ENCODE data around the gene RTBDN.
"Not testable (repeated sequence)": the region's sequence is repeated elsewhere in the genome, so short reads cannot be mapped to it uniquely, and the experiment has no call there.

The RTBDN gene

DNA sequence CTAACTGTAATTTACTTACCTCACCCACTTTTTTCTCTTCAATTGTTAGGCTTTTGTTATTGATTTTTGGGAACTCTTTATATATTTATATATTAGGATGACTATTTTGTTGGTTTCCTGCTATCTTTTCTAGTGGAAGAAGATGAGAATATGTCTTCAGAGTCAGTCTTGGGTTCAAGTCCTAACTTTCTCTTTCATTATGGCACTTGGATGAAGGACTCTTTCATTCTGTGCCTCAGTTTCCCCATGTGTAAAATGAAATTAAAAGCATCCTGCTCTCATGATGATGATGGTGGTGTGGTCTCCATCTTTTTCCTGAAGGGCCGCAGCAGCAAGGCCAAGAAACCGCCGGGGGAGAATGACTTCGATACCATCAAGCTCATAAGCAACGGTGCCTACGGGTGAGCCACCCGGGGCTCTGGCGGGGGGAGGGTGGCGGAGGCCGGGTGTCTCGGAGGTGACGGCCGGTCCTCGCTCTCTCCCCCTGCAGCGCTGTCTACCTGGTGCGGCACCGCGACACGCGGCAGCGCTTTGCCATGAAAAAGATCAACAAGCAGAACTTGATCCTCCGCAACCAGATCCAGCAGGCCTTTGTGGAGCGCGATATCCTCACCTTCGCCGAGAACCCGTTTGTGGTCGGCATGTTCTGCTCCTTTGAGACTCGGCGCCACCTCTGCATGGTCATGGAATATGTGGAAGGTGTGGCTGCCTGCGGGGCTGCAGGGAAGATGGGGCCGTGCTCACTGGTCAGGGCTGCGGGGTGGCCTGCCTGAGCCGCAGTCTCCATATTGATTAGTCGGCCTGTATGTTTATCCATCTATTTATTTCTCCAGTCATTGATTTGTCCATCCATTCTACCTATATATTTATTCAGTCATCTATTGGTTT is 23.9 kb upstream of the RTBDN start:
- CTCF ChIA-PET = interaction anchor here (0.7 kb wide), 1 partner anchor 10 kb away, joined by 3 read pairs; no protein-coding TSS in a partner anchor
- no peak for DNase-seq (ENCODE audit: extremely low spot score)
- POLR2A ChIA-PET = no interaction called here
- TF ChIP-seq, protein P1, sequence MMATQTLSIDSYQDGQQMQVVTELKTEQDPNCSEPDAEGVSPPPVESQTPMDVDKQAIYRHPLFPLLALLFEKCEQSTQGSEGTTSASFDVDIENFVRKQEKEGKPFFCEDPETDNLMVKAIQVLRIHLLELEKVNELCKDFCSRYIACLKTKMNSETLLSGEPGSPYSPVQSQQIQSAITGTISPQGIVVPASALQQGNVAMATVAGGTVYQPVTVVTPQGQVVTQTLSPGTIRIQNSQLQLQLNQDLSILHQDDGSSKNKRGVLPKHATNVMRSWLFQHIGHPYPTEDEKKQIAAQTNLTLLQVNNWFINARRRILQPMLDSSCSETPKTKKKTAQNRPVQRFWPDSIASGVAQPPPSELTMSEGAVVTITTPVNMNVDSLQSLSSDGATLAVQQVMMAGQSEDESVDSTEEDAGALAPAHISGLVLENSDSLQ (IDR thresholded peaks at IDR 0.05) = no peak
- TF ChIP-seq SP1 (IDR thresholded peaks at IDR 0.05) (no peak), ELF4 (IDR thresholded peaks at IDR 0.05) (no peak), L3MBTL2 (conservative IDR thresholded peaks at IDR 0.05) (no peak), TARDBP (IDR thresholded peaks at IDR 0.05) (no peak), CTBP1 (IDR thresholded peaks at IDR 0.05; ENCODE audit: borderline replicate concordance) (no peak), NFRKB (IDR thresholded peaks at IDR 0.05) (no peak), BHLHE40 (IDR thresholded peaks at IDR 0.05; ENCODE audit: borderline replicate concordance) (no peak), FOXM1 (IDR thresholded peaks at IDR 0.05; ENCODE audit: borderline replicate concordance) (no peak), ZNF384 (IDR thresholded peaks at IDR 0.05) (no peak), LEF1 (IDR thresholded peaks at IDR 0.05; ENCODE audit: borderline replicate concordance) (no peak), ARNT (IDR thresholded peaks at IDR 0.05) (no peak), SUZ12 (IDR thresholded peaks at IDR 0.05) (no peak), FOXK2 (IDR thresholded peaks at IDR 0.05) (no peak), HDGF (IDR thresholded peaks at IDR 0.05; ENCODE audit: borderline replicate concordance) (no peak), FOXA1 (IDR thresholded peaks at IDR 0.05) (no peak)

DNA sequence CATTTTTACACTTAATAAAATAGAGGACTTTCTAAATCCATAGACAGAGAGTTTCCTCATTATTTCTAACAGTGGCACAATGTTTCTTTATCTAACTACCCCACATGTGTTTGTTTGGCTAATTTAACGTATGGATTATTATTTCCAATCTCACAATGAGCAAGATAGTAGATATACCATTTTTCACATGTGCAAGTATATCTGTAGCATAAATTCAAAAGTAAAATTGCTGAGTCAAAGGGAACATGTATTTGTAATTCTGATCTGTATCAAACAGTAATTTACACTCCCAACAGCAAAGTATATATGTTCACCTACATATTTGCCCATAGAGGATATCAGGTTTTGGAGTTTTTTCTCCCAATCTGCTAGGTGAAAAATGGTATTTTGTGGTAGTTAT is 22.3 kb upstream of the RTBDN start:
- ChIA-PET CTCF (no interaction called here), POLR2A (no interaction called here)
- no peak for TF ChIP-seq BHLHE40 (IDR thresholded peaks at IDR 0.05; ENCODE audit: borderline replicate concordance)
- TF ChIP-seq CTBP1 (IDR thresholded peaks at IDR 0.05; ENCODE audit: borderline replicate concordance) = no peak
- TF ChIP-seq ZNF384 (IDR thresholded peaks at IDR 0.05) = no peak
- TF ChIP-seq FOXA1 (IDR thresholded peaks at IDR 0.05) = no peak
- no peak for TF ChIP-seq L3MBTL2 (conservative IDR thresholded peaks at IDR 0.05)
- TF ChIP-seq SP1 (IDR thresholded peaks at IDR 0.05) = no peak
- no peak for TF ChIP-seq SUZ12 (IDR thresholded peaks at IDR 0.05)
- TF ChIP-seq TARDBP (IDR thresholded peaks at IDR 0.05) = no peak
- TF ChIP-seq NFRKB (IDR thresholded peaks at IDR 0.05) = no peak
- TF ChIP-seq FOXM1 (IDR thresholded peaks at IDR 0.05; ENCODE audit: borderline replicate concordance) = no peak
- no peak for TF ChIP-seq FOXK2 (IDR thresholded peaks at IDR 0.05)
- TF ChIP-seq HDGF (IDR thresholded peaks at IDR 0.05; ENCODE audit: borderline replicate concordance) = no peak
- no peak for DNase-seq (ENCODE audit: extremely low spot score)

GRCh38 chr19:12847159-12848139 is 13.1 kb upstream of the RTBDN start:
- TF ChIP-seq CTBP1 (IDR thresholded peaks at IDR 0.05; ENCODE audit: borderline replicate concordance) (no peak), LEF1 (IDR thresholded peaks at IDR 0.05; ENCODE audit: borderline replicate concordance) (no peak), ZNF384 (IDR thresholded peaks at IDR 0.05) (no peak), SP1 (IDR thresholded peaks at IDR 0.05) (no peak), FOXK2 (IDR thresholded peaks at IDR 0.05) (no peak), FOXM1 (IDR thresholded peaks at IDR 0.05; ENCODE audit: borderline replicate concordance) (no peak)
- TF ChIP-seq, protein P1 (IDR thresholded peaks at IDR 0.05) = no peak
- ChIA-PET POLR2A (interaction anchor here (0.9 to 1.6 kb wide), 6 partner anchors 34 to 81 kb away, joined by 3 to 4 read pairs (median 3); partner anchors contain the start of genes GCDH, PRDX2, RNASEH2A and THSD8), CTCF (interaction anchor here (0.5 to 2.3 kb wide), 22 partner anchors 10 to 247 kb away, joined by 3 to 15 read pairs (median 4); partner anchors contain the start of genes DNASE2 and RTBDN)
- peak; percentile 89 for DNase-seq (ENCODE audit: extremely low spot score)

DNA sequence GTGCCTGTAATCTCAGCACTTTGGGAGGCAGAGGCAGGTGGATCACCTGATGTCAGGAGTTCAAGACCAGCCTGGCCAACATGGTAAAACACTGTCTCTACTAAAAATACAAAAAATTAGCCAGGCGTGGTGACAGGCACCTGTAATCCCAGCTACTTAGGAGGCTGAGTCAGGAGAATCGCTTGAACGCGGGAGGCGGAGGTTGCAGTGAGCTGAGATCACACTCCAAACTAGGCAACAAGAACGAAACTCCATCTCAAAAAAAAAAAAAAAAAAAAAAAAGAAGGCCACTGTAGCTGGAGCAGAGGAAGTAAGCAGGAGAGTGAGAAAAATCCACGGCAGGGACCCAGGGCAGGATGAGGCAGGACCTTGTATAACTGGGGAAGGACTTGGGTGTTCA is 12.2 kb upstream of the RTBDN start:
- ChIA-PET POLR2A (interaction anchor here (1.5 to 1.6 kb wide), 2 partner anchors 41 to 80 kb away, joined by 3 to 4 read pairs; partner anchors contain the start of gene RNASEH2A), CTCF (interaction anchor here (0.7 to 2.3 kb wide), 7 partner anchors 10 to 86 kb away, joined by 3 to 15 read pairs (median 3); partner anchors contain the start of gene RTBDN)
- DNase-seq (ENCODE audit: extremely low spot score) = not testable (repeated sequence)

- CTCF ChIA-PET = no interaction called here
- DNase-seq (ENCODE audit: extremely low spot score) = no peak
- no peak for TF ChIP-seq NFRKB (IDR thresholded peaks at IDR 0.05)
- TF ChIP-seq FOXK2 (IDR thresholded peaks at IDR 0.05) = no peak
- TF ChIP-seq ZNF384 (IDR thresholded peaks at IDR 0.05) = no peak
- no peak for TF ChIP-seq ELF4 (IDR thresholded peaks at IDR 0.05)
- no peak for TF ChIP-seq ARNT (IDR thresholded peaks at IDR 0.05)
- TF ChIP-seq TARDBP (IDR thresholded peaks at IDR 0.05) = no peak
- TF ChIP-seq, protein P1 (IDR thresholded peaks at IDR 0.05) = no peak
- no peak for TF ChIP-seq CTBP1 (IDR thresholded peaks at IDR 0.05; ENCODE audit: borderline replicate concordance)
- TF ChIP-seq LEF1 (IDR thresholded peaks at IDR 0.05; ENCODE audit: borderline replicate concordance) = no peak
- no peak for TF ChIP-seq SP1 (IDR thresholded peaks at IDR 0.05)
- no peak for TF ChIP-seq SUZ12 (IDR thresholded peaks at IDR 0.05)
- TF ChIP-seq BHLHE40 (IDR thresholded peaks at IDR 0.05; ENCODE audit: borderline replicate concordance) = no peak
- TF ChIP-seq FOXA1 (IDR thresholded peaks at IDR 0.05) = no peak
- POLR2A ChIA-PET = no interaction called here
These were observed 9.8 kb upstream of the RTBDN start for GRCh38 chr19:12843999-12844732.
